GM18907 (cell line): ENCODE measurements around the gene DCHS2.

ENCODE experiments used
- ATAC-seq: cut with Tn5 transposase; IDR thresholded peaks from one replicate; pipeline ENCODE4 v1.9.1; 2021; ENCODE audit warnings: mild to moderate bottlenecking, moderate library complexity; ENCODE audit not compliant: unreplicated experiment

Gene DCHS2

DNA sequence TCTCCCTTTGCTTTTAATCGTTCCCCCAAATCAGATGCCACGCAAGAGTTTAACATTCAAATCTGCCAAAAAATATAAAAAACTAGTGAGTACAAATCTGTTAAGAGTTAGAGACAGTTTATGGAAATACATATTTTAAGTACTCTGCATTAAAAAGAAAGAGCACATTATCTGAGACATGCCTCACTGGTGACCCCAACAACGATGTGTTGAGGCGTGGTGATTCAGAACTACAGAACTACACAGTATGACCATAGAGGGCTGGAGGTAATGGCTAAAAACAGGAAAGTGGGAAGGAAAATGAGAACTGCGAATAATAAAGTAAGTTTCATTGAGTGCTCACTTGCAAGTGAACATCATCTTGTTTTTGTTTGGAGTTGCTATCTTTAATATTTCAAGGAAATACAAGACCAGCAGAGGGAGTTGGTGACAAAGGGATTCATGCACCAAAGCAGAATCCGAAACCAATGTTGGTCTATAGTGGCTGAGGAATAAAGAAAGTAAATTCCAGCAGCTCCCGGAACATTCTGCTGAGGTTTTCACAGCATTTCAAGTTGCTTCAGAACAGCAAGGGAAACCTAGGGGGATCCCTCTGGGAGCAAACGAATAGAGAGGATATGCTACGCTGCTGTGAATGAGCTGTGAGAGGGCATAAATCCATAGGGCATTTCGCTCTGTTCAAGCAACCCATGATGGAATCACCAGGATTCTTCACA, 92.2 kb downstream of the DCHS2 start:
- ATAC-seq = no peak

DNA sequence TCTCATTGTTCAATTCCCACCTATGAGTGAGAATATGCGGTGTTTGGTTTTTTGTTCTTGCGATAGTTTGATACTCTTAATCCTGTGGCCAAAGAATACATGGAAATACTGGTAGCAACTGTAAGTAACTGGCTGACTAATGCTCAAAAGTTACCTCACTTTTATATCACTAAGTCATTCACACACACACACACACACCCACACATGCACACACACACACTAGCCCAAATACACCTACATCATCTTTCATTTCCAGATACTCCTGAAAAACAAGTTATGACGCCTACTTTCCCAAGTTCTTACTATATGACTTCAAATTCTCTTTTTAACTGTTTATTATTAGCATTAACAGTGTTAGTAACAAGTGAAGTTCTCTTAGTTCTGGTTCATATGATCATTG, 101.3 kb downstream of the DCHS2 start:
- no peak for ATAC-seq

DNA sequence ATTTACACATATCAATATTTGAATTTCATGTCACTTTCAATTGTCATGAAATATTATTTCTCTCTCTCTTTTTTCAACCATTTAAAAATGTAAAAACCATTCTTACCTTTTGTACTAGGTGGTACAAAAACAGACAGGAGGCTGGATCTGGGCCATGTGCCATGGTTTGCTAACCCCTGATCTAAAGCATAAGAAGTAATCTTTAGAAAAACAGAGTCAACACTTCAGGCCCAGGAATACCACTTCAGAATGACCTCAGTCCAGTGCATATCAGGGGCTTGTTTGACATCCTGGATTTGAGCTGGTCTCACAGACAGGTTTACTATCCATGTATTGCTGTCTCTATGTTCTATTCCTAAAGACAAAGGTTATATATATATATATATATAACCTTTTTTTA, 102.5 kb downstream of the DCHS2 start:
- ATAC-seq = no peak

DNA sequence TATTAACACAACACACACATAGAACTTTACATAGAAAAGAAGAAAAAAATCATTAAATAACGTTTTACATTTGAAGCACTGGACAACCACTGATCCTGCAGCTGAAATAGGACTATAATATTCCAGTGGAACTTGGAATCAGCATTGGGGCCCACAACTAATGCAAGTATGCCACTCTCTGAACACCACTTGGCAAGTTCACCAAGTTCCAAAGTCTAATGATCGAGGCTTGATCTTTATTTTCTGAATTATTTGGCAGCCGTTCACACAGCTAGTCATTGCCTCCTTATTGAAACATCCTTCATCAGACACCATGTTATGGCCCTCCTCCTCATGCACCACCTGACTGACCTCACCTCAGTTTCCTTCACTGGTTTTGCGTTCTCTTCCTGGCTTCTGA, 107.6 kb downstream of the DCHS2 start:
- no peak for ATAC-seq

DNA sequence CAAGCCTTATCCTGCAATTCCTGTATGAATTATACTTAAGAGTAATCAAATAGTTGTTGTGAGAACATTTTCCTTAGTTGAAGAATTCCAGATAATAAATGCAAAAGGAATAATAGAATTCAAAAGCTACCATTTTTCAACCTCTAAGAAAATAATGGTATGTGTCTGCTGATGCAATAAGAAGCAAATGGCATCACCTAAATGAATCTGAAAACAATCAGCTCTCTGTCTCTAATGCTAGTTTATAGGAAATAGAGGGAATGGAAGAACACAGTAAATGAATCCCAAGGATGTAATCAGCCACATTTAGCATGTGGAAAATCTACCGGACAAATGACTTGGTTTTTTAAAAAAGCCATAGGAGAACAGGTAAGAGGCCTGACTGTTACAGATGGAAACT, 115.1 kb downstream of the DCHS2 start:
- ATAC-seq = no peak

DNA sequence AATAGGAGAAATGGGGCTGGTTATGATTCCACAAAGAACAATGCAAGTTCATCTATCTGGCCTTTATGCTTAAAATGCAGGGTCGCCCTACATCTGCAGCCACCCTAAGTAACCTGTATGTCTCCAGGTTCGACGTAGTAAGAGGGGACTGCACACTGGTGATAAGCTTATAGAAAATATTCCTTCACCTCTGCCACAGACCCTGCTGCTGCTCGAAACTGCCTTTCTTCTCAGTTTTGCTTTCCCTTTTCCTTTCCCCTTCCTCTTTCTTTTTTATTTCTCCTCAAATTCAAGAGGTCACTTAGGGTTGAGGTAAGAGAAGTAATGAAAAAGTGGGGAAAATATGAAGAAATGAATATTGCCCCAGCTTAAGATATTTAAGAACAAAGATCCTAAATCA, 123.5 kb downstream of the DCHS2 start:
- peak; percentile 80 for ATAC-seq

DNA sequence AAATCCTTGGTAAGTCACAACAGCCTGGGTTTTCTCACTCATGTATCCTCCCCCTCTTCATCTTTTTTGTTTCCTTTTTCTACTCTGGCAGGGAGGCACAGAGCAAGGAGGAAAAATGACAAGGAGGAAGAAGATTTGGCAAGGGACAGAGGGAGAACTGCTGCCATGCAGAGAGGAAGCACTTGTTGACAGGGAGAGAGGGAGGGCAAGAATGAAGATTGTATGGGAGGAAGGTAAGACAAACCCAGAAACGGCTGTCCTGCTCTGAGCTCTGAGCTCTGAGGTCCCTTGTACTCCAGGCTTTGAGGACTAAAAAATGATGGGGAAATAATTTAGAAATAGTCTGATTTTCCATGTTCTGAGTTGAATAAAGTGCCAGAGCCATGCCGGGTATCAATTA, 123.9 kb downstream of the DCHS2 start:
- ATAC-seq = peak; percentile 43

DNA sequence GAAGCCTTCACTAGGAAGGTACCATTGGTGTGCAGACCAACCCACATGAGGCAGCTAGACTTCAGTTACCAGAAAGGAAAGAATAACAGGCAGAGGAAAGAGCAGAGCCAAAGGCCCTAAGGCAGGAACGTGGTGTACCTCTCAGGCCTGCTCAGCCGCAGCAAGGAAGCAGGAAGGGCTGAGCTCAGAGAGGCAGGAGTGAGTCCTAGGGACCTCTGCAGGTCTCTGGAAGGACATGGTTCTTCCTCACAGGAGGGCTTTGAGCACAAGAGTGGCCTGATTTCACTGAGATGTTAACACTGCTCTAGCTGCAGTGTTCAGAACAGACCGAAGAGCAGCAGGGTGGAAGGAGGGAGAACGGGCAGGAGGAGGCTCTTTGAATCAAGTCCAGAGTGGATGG, 124.6 kb downstream of the DCHS2 start:
- ATAC-seq = no peak

DNA sequence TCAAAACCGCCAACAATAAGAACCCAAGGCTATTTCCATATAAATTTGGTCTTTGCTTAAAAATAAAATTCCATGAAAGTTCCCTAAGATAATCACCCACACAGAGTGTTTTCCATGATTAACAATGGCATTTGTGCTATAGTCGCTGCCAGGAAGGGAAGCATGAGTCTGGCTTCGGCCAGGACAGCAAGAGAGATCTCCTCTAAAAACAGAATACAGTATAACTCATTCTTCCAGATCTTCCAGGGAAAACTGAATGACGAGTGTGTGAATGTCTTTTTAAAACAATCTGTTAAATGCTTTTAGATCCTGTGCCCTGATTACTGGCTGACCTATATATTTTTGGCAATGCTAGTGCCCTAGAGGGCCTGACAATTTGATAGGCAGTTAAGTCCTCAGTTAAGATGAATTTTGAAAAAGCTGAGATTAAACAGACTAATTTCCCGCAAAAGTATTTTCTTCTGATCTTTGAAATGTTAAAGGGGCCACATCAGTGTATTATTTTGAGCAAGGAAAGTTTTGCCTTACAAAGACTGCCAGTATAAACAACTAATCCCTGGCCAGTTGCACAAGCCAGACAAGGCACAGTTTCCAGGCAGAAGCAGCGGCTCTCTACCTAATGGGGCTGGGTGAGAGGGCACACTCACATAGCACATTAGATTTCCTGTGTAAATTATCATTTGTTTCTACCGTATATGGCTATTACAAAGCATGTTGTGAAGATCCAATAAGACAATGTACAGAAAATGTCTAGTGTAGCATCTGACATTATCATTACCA, 127.3 kb downstream of the DCHS2 start:
- ATAC-seq = no peak

DNA sequence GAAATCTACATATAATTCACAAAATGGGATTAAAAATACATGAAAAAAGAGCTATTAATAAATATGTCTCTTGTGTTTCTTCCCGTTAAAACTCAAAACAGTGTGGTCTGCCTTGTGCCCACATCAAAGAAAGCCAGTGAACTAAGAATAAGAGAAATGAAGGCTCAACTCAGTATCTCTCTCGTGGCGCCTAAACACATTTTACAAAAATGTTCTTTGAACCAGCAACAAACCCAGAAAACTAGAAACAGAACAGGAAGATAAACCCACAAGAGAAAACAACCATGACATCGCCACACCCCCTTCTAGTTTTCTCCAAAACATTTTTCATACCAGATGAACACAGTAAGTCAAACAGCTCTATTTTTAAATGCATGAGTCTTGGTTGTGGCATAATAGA, 130.1 kb downstream of the DCHS2 start:
- ATAC-seq = peak; percentile 73

DNA sequence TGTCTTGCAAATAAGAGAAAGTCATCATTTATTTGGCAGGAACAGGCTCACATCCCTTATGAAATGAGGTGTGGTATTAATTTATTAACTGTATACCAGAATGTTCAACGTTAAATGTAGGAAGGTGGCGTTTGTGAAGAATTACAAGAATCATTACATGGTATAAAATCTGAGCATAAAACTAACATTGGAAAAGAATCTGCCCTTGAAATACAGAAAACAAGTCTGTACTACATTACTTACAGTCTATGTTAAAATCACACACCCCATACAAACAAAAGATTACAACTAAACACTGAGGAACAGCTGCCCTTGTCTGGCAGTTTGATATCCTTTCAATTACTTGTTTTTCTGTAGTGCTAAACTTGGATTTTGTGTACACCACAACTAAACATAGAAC, 131.1 kb downstream of the DCHS2 start:
- no peak for ATAC-seq

DNA sequence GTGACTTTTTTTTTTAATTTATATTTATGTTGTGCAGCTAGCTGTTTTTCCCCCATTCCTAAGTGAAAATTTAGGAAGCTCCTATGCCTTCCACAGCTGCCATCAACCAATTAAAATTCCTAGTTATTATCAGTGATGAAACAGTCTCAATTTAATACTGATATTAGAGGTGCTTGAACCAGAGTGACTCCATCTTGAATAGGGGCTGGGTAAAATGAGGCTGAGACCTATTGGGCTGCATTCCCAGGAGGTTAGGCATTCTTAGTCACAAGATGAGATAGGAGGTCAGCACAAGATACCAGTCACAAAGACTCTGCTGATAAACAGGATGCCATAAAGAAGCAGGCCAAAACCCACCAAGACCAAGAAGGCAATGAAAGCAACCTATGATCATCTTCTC, 136.7 kb downstream of the DCHS2 start:
- ATAC-seq = no peak

DNA sequence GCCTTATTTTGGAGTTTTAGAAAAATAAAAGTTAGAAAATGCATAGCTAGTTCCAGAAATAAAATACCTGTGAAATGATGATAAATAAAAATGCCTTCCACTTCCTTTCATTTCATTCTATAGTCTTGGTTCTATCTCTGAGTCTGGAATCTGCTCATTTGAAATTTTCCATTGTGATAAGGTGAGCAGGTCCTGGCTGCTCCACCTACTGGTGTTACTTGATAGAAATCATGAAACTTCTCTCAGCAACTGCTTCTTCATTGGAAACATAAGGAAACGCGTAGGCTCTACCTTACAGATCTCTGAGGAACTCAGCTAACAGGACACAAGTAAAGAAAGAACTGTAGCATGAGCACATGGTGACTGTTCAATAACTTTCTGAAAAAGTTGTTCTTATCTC, 141.8 kb downstream of the DCHS2 start:
- no peak for ATAC-seq

DNA sequence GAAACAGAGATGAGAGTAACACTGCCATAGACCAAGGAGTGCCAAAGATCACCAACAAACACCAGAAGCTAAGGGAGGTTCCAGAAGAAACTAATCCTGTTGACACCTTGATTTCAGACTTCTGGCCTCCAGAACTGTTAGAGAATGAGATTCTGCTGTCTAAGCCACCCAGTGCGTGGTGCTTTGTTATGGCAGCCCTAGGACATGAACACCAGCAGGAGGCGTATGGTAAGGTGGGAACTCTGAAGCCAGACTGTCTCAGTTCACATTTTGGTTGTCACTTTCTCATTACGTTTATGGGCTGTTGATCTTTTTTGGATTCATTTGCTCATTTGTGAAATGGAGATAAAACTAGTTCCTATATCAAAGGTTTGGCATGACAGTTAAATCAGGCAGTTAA, 142.9 kb downstream of the DCHS2 start:
- no peak for ATAC-seq

DNA sequence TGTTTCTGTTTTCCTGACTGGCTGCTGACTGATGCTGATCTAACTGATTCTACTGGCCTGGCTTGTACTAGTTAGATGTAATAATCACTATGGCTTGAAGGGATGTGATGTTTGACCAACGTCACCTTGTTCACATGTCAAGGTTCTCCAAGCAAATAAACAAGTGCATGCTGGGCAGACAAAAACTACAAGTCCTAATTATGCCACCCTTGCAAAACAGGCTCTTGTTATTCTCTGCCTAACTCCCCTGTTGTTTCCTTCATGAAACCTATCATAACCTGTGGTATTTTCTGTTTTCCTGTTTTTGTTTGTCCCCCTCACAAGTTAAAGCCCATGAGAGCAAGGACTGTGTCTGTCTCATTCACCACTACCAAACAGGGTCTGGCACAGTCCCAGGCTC, 146.2 kb downstream of the DCHS2 start:
- ATAC-seq = no peak

DNA sequence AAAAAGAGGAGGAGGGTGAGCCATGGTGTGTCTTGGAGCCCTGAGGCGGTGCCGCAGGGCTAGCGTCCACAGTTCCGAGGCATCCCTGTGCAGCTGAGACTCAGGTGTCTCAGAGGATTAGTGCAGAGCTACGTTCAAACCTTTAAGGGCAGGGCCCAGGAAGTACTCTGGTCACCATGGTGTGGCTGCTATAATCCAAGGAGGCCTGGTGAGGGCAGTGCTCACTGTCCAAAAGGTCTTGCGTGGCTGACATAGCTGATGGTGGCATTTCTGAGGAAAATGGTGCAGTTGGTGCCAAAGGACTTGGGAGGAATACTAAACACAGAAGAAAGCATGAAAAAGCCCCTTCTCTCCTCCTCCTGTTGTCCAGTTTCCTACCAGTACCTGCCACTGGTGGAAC, 146.9 kb downstream of the DCHS2 start:
- peak; percentile 76 for ATAC-seq

DNA sequence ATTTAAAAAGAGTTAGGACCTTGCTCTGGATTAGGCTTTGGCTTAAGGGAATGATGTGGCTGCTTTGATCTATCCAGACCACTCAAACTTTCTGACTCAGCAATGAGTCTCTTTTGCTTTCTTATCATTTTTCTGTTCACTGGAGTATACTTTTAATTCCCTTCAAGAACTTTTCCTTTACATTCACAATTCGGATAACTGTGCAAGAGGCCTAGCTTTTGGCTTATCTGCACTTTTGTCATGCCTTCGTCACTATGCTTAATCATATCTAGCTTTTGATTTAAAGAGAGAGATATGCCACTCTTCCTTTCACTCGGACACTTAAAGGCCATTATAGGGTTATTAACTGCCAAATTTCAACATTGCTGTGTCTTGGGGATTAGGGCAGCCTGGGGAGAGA, 147.9 kb downstream of the DCHS2 start:
- no peak for ATAC-seq

DNA sequence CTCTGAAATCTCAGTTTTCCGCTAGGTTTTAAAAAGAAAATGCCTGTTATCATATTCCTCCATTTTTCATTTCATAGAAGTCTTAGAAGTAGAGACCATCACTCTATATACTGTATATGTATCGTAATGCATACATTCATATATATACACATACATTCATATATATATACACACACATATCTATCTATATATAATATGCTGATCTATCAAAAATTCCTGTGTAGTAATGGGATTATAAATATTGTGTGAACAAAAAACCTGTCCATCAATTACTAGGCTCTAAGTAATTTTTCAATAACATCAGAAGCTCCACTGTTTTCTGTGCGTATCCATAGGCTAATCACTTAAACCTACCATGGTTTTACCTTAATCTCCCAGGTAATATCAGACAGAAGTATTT, 150.2 kb downstream of the DCHS2 start:
- no peak for ATAC-seq

DNA sequence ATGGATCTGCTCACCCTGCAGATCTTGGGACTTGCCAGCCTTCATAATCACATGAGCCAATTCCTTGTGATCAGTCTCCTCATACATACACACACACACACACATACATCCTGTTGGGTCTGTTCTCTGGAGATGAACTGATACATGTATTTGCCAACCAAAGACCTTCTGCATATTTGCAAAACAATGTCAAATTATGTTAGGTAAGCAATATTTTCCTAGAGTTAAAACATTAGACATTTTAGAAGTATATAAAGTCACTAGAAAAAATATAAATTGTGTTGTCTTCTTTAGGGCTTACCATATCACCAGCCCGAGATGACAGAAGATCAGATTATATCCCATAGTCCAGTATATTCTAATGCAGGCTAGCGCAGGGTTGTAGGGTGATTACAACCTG, 156.0 kb downstream of the DCHS2 start:
- no peak for ATAC-seq

DNA sequence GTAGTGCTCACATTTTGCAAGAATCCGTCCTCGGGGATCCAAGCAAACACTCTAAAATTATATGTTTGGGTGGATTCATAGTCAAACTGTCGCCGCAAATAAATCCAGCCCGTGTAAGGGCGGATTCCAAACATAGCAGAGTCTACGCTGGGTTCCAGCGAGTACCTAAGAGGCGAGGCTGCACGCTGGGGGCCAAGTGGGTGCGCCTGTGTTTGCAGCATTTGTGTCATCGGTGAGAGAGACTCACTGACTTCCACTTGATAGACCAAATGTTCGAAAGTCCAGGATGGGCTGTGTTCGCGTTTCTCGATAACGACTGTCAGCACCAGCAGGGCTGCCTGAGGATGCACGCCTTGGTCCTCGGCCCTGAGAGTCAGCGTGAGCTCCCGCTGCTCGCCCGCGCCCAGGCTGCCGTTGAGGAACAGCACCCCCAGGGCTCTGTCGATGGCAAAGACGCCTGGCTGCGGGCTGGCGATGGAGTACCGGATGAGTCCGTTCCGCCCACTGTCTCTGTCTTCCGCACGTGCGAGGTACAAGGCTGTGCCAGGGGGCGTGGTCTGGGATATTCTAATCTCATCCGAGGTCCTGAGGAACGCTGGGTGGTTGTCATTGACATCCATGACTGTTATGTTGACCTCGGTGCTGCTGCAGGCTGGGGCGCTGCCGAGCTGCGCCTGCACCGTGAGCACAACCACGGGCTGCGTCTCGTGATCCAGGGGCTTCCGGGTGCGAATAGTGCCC, 158.7 kb downstream of the DCHS2 start:
- ATAC-seq = peak; percentile 92

DNA sequence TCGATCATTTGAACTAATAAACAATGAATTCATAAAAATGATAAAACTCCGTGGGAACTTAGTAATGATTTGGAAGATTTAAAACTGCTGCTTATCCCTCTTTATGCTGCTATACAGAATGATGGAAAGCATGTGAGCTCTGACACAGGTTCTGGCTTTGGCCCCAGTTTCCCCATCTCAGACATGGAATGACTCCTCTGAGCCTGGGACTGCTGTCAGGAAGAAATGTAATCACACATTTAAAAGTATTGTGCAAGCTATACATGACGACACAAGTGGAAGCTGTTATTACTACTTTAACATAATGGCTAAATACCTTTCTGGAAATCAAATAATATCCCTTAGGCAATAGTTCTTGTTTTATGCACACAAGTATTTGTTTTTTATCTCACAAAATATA, 161.7 kb downstream of the DCHS2 start:
- ATAC-seq = no peak

DNA sequence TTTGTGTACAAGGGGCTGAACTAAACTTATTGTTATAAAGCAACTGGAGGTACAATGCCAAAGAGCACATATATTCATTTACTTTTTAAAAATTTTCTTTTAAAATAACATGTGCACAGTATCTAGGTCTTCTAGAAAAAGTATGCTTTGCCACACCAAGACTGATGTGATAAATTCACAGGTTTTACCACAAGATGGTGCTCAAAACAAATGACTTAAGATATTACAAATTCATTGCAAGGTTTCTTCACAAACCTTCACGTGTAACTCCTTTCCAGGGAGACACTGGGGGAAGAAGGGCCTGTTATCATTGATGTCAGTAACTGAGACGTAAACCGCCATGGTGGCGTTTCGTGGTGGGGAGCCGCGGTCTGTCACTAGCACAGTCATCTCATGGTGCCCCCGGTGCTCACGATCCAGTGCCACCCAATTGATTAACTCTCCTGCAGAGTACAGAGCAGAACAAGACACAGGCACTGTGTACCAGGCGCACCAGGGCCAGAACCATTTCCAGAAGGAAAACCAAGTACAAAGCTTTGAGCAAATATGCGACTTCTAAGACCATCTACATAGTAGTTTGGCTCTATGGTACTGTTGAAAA, 162.2 kb downstream of the DCHS2 start:
- ATAC-seq = no peak
